GM21360 (cell line): ENCODE results near the gene OR4N5.
A peak's percentile ranks its signal among the peaks of the same experiment; 100 is the strongest.
"Not testable (repeated sequence)": the region's sequence is repeated elsewhere in the genome, so short reads cannot be mapped to it uniquely, and the experiment has no call there.

ENCODE experiments used
- ATAC-seq: cut with Tn5 transposase; IDR thresholded peaks from one replicate; pipeline ENCODE4 v1.9.1; 2021; ENCODE audit warnings: mild to moderate bottlenecking, moderate library complexity; ENCODE audit not compliant: unreplicated experiment

OR4N5 gene, protein sequence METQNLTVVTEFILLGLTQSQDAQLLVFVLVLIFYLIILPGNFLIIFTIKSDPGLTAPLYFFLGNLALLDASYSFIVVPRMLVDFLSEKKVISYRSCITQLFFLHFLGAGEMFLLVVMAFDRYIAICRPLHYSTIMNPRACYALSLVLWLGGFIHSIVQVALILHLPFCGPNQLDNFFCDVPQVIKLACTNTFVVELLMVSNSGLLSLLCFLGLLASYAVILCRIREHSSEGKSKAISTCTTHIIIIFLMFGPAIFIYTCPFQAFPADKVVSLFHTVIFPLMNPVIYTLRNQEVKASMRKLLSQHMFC

DNA sequence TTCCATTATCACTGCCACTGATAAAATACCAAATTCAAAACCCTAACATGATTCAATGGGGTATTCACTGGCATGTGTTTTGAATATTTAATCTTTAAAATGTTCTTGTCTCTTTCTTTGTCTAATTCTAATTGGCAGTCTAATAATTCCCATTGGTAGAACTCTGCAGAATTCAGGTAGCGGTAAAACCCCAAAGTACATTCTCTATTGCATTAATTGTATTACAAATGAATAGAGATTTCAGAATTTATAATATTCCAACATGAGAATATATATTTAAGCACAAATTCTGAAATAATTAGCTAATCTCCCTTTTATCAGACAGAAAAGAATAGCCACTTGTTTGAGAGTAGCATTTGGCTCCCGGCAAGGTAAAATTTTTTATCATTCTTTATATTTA lies at the start of gene OR4N5:
OR4N5 (plus strand) TSS at position 301 of the 400 bp plus-strand sequence. CDS start 4,916 bp downstream, outside the sequence.
- ATAC-seq, result no peak

DNA sequence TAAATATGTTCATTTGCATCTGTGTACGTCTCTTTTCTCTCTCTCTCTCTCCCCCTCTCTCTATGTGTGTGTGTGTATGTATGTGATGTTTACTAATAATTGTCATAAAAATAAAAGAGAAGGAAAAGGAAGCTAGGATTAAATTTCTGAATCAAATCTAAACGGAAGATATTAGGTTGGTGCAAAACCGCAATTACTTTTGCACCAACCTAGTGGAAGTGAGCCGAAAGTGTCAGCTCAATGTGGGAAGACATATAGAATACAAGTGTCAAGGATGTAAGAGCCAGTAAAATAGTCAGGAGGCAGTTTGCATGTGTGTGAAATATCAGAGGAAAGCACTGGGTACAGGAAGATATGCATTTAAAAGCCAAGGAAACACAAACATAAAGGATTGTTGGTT lies 46.6 kb upstream of the OR4N5 start:
- ATAC-seq, result no peak

DNA sequence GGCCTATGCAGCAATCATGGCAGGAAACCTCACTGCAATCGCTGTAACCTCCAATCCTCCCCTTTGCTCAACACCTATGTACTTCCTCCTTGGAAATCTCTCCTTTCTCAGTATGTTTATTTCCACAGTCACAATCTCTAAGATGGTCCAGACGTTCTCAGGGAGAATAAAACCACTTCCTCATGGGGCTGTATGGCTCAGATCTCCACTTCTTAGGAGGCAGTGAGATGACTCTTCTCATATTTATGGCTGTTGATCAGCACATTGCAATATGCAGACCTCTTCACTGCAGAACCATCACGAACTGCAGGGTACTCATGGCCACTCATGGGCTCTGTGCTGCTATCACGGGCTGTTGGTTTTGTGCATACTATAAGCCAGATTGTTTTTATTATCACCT lies 45.2 kb upstream of the OR4N5 start:
- no peak for ATAC-seq

DNA sequence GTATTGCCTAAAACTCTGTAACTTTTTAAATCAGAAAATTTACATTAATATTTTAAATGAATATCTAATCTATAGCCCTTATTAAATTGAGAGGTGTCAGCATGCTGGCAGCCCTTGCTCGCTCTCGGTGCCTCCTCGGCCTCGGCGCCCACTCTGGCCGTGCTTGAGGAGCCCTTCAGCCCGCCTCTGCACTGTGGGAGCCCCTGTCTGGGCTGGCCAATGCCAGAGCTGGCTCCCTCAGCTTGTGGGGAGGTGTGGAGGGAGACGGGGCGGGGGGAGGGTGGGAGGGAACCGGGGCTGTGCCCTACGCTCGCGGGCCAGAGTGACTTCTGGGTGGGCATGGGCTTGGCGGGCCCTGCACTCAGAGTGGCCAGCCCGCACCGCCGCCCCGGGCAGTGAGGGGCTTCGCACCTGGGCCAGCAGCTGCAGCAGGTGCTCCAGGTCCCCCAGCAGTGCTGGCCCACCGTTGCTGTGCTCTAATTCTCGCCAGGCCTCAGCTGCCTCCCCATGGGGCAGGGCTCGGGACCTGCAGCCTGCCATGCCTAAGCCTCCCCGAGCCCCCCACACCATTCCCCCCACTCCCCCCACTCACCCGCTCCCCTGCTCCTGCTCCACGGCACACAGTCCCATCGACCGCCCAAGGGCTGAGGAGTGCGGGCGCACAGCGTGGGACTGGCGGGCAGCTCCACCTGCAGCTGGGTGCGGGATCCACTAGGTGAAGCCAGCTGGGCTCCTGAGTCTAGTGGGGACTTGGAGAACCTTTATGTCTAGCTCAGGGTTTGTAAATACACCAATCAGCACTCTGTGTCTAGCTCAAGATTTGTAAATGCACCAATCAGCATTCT lies 39.5 kb upstream of the OR4N5 start:
- ATAC-seq, result not testable (repeated sequence)

DNA sequence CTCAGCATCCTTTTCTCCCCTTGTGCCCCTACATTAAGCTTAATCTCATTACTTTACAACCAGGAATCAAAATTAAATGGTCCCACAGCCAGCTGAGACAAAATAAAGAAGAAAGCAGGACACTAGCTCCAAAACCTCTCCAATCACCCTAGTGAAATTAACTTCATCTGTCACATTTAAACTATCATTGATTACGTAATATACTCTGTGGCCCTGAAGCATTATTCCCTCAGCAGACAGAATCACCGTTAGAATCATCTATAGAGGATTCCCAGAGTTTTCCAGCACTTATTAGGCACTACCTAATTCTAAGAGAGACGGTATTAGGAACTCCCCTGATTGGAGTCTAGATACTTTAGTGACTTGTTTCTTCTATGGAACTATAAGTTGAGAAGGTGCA lies 28.2 kb upstream of the OR4N5 start, which contains the start of gene OR4K17:
OR4K17 (plus strand) TSS at position 302 of the 400 bp plus-strand sequence. CDS start 6,761 bp downstream, outside the sequence.
- ATAC-seq, result no peak

DNA sequence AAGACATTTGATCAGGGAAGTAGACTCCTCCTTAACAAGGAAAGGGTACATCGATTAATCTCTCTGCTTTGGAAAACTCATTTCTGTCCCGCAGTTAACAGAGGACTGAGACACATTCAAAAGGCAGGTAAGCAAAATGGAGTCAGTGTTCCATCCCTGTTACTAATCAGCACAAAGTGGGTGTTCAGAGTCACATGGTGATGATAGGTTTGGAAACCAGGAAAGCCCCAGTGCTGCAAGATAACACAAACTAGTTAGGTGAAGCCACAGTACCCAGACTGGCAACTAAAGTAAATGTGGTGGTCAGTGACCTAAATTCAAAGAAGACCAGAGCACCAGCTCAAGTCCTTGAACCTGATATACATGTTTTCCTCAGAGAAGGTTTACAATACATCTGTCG lies 26.3 kb upstream of the OR4N5 start:
- no peak for ATAC-seq

DNA sequence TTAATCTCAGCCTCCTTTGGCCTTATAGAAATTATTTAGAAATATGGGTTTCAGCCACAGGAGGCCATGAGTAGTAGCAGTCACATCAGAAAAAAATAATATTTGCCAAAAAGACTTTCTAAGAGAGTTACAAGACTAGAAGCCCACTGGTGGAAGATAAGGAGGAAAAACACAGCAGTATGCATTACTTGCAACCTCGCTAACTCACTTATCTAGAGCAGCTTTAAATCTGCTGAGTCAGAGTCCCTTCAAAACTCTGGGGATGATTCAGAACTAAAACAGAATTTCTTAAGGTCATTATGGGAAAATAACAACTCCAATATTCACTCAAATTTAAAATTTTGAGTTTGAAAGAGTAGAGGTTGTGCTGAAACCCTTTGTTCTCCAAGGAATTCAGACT lies 21.9 kb upstream of the OR4N5 start:
- ATAC-seq, result no peak

DNA sequence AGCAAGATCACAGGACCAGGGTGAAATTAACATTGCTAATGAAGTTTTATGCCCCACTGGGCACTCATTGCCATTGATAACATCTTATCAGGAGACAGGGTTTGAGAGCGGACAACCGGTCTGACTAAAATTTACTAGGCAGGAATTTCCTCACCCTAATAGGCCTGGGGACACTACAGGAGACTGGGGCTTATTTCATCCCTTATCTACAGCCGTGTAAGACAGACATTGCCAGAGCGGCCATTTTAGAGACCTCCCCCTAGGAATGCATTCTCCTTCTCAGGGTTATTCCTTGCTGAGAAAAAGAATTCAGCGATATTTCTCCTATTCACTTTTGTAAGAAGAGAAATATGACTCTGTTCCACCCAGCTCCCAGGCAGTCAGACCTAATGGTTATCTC lies 19.8 kb upstream of the OR4N5 start:
- ATAC-seq, result no peak

DNA sequence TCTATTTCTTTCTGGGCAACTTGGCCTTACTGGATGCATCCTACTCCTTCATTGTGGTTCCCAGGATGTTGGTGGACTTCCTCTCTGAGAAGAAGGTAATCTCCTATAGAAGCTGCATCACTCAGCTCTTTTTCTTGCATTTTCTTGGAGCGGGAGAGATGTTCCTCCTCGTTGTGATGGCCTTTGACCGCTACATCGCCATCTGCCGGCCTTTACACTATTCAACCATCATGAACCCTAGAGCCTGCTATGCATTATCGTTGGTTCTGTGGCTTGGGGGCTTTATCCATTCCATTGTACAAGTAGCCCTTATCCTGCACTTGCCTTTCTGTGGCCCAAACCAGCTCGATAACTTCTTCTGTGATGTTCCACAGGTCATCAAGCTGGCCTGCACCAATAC lies 5.3 kb downstream of the OR4N5 start:
- no peak for ATAC-seq

DNA sequence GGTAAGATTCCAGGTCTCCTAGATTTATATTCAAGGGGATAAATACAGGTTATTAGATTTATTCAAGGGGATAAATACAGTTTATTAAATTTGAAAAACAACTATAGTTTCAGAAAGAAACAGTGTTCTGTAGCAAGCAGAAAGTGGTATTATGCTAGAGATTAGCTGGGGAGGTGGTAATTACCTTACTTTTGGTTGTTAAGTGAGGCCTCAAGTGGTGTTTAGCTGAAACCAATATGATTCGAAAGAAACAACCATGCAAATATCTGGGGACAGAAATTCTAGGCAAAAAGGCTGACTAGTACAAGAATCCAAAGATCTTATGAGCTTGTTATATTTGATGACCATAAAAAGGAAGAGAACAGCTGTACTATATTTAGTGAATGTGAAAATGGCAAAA lies 6.2 kb downstream of the OR4N5 start:
- ATAC-seq, result peak; percentile 55

DNA sequence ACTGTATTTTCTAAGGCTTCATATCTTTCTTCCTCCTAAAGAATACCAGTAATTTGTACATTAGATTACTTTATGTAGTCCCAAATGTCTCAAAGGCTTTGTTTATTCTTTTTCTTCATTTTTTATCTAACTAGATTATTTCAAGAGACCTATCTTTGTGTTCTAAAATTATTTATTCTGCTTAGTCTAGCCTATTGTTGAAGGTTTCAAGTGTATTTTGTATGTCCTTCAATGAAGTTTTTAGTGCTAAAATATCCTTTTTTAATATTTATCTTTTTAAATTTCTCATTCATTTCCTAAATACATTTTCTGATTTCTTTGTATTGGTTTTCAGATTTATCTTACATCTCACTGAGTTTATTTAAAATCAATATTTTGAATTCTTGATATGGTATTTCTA lies 25.8 kb downstream of the OR4N5 start:
- no peak for ATAC-seq

DNA sequence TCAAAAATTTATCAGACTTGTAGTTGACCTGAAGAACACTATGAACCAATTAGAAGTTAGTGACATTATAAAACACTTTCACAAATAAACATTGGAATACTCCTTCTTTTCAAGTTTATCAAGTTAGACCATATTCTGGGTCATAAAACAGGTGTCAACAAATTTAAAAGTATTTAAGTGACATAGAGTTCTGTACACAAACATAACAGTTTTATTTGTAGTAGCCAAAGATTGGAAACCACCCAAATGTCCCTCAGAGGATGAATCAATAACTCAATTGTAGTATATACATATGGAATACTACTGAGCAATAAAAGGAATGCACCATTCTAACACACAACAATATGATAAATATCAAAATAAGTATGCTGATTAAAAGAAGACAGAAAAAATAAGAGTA lies 28.5 kb downstream of the OR4N5 start:
- no peak for ATAC-seq

DNA sequence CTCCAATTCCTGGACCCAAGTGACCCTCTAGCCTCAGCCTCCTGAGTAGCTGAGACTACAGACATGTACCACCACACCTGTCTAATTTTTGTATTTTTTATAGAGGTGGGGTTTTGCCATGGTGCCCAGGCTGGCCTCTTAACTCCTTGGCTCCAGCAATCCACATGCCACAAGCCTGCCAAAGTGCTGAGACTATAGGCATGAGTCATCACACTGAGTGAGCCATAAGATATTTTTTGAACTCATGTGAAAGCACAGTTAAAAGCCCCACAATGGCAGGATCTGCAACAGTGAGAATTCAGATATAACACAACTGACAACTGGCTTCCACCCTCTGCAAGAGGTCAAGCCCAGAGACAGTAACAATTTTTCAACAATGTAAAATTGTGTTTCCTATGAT lies 31.2 kb downstream of the OR4N5 start:
- not testable (repeated sequence) for ATAC-seq

DNA sequence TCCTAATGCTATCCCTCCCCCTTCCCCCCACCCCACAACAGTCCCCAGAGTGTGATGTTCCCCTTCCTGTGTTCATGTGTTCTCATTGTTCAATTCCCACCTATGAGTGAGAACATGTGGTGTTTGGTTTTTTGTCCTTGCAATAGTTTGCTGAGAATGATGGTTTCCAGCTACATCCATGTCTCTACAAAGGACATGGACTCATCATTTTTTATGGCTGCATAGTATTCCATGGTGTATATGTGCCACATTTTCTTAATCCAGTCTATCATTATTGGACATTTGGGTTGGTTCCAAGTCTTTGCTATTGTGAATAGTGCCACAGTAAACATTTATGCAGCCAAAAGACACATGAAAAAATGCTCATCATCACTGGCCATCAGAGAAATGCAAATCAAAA lies 35.6 kb downstream of the OR4N5 start:
- not testable (repeated sequence) for ATAC-seq

DNA sequence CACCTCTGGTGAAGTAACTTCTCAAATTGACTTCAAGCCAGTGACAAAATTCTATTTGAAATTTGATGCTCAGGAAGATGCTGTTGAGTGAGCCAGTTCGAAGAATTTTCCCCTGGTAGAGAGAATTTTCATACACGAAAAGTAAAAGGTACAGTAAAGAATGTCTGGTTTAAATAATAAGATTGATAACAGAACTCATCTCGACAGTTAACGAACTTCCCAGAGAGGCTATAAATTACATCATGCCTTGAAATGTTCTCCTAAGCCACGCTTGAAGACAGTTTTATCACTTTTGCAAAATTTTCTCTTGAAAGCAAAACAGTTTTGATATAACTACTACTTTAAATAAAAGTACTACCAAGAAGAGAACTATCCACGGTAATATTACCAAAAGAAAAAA lies 37.7 kb downstream of the OR4N5 start:
- no peak for ATAC-seq

DNA sequence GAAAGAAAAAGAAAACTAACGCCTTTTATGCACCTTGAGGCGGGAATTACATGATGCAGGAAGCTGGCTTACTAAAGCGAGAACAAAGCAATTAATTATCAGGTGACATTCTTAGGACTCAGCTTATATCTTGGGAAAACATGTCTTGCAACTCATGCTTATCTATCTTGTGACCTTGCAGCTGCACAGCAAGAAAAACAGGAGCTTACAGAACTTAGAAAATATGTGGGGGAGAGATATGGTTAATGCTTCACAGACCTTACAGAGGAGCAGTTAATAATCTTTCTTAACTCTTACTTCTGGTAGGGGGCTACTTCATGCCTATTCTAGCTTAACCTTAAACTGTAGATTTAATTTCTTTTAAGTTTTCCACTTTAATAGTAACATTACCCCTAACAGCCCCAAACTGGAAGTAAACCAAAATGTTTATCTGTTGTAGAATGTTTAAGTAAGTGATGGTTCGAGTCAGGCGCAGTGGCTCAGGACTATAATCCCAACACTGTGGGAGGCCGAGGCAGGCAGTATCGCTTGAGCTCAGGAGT lies 38.9 kb downstream of the OR4N5 start:
- no peak for ATAC-seq

DNA sequence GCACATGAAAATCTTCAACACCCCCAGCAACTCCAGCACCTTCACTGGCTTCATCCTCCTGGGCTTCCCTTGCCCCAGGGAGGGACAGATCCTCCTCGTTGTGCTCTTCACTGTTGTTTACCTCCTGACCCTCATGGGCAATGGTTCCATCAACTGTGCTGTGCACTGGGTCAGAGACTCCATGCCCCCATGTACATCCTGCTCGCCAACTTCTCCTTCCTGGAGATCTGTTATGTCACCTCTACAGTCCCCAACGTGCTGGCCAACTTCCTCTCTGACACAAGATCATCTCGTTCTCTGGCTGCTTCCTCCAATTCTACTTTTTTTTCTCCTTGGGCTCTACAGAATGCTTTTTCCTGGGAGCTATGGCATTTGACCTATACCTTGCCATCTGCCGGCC lies 40.6 kb downstream of the OR4N5 start:
- no peak for ATAC-seq

DNA sequence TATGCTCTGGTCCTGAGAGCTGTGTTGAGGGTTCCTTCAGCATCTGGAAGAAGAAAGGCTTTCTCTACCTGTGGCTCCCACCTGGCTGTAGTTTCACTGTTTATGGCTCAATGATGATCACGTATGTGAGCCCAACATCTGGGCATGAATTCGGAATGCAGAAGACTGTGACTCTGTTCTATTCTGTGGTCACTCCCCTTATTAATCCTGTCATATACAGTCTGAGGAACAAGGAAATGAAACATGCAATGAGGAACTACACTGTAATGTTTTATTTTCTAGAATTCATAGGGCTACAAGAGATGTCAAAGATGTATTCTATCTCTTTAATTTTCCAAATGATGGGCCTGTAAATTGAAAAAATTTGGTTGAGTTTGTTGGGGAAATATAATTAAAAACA lies 41.3 kb downstream of the OR4N5 start:
- no peak for ATAC-seq

DNA sequence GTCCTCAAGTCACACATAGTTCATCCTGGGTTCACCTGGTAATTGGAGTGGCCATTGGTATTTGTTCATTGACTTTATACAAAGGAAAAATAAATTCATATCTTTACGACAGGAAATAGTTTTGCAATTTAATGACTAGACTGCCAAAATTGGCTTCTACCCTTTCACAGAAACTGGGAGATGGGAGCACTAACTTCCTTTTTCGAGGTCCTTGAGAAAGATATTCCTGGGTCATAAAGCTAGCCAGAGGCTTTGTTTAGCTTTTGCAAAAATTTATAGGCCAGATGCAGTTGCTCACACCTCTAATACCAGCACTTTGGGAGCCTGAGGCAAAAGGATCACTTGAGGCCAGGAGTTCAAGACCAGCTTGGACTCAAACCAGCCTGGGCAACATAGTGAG lies 41.9 kb downstream of the OR4N5 start:
- no peak for ATAC-seq

DNA sequence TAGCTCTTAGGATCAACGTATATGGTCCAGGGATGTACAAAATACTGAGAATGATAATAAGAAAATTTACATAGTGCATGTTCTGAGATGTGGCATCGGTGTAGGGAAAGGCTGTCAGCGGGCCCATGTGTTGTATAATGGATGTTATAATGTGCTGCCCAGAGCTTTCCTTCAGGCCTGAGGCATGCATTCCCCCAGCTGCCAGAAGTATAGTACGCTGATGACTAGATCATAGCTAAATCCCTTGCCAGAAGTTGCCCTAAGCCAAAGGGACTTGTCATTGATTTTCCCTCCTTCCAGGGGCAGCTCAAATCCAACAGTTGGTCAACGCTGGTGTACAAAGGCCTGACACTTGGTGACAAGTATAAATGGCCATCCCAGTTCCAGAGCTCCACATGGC lies 45.6 kb downstream of the OR4N5 start:
- ATAC-seq, result no peak

DNA sequence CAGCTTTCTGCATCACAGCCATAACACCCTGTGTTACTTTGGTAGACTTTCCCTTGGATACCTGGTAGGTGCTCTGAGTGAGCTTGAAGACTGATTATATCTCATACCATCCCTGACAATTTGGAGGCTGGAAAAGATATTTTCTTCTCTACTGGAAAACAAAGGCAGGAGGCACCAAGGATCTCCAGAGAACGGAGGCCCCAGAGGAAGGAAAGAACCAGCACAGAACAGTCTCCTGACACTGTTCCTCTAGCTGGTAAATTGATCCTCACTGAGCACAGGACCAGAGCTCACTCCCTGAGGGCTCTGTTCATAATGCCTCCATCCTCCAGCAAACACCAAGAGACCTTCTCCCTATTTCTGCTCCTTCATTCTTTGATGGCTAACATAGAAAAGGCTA lies 52.0 kb downstream of the OR4N5 start, which contains the start of gene OR11G2:
OR11G2 (plus strand) TSS at position 301 of the 400 bp plus-strand sequence. CDS start 6,542 bp downstream, outside the sequence.
- ATAC-seq, result no peak

DNA sequence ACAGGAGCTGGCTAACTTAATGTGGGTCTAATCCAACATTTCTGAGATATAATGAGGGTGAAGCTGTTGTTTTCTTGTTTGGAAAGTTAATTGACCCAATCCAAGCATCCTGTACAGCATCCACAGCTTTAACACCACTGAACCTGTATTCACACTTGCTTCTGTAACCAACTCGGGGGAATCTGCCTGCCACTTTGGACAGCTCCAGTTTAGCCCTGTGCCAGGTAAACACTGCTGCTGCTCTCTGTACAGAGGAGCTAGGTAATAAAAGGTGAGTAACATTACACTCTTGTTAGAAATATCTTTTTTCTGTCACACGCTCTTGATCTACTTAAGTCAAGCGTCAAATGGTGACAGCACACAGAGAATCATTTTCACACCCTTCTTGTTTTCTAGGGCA lies 52.8 kb downstream of the OR4N5 start:
- no peak for ATAC-seq
